SK-N-SH (cell line): ENCODE data around the gene BRICD5.

ENCODE experiments used
- CTCF ChIP-seq: fragments of 200-600 bp; sonication (generic); IDR thresholded peaks from 2 replicates; pipeline ENCODE4 v1.6.1; 2017; ENCODE audit warnings: antibody characterized with exemption, mild to moderate bottlenecking, moderate library complexity
- EZH2phosphoT487 ChIP-seq: fragments of 200-600 bp; sonication (generic); IDR thresholded peaks from 2 replicates; pipeline ENCODE4 v1.6.1; 2017; ENCODE audit warnings: low read depth, mixed run types, mild to moderate bottlenecking, antibody characterized with exemption, moderate library complexity, borderline replicate concordance
- GABPA ChIP-seq: IDR thresholded peaks from 2 replicates; pipeline ENCODE4 v1.4.0; 2012; ENCODE audit warnings: low read depth, mild to moderate bottlenecking
- GATA2 ChIP-seq: sonication (generic); formaldehyde crosslinking; IDR thresholded peaks from 2 replicates; pipeline ENCODE4 v1.5.0; 2020; ENCODE audit warnings: mild to moderate bottlenecking, missing genetic modification reagents
- IRF3 ChIP-seq: fragments of 150-350 bp; IDR thresholded peaks from 2 replicates; pipeline ENCODE4 v1.6.1; 2016; ENCODE audit warnings: mild to moderate bottlenecking, low read depth, low read length
- MAX ChIP-seq: IDR thresholded peaks from 2 replicates; pipeline ENCODE4 v1.4.0; 2012; ENCODE audit warnings: low read depth
- NFIC ChIP-seq: IDR thresholded peaks from 2 replicates; pipeline ENCODE4 v1.4.0; 2012; ENCODE audit warnings: borderline replicate concordance
- POLR2AphosphoS5 ChIP-seq: IDR thresholded peaks from 2 replicates; pipeline ENCODE4 v1.6.1; 2012; ENCODE audit warnings: low read depth, low read length
- RAD21 ChIP-seq: IDR thresholded peaks from 2 replicates; pipeline ENCODE4 v1.6.1; 2012; ENCODE audit warnings: mild to moderate bottlenecking, low read length
- USF2 ChIP-seq: fragments of 150-350 bp; IDR thresholded peaks from 2 replicates; pipeline ENCODE4 v1.6.1; 2017; ENCODE audit warnings: antibody characterized with exemption, low read length, low read depth, borderline replicate concordance
- YY1 ChIP-seq: IDR thresholded peaks from 2 replicates; pipeline ENCODE4 v1.4.0; 2012; ENCODE audit warnings: low read depth, mild to moderate bottlenecking

GRCh38 chr16:2194852-2195321 lies 15.8 kb downstream of the BRICD5 start:
- peak; percentile 52 for TF ChIP-seq CTCF
- no peak for TF ChIP-seq USF2
- peak; percentile 77 for TF ChIP-seq RAD21
- TF ChIP-seq IRF3 = no peak
- TF ChIP-seq MAX = no peak
- no peak for TF ChIP-seq GATA2 (CRISPR knock-in tag)
- no peak for TF ChIP-seq POLR2AphosphoS5
- no peak for TF ChIP-seq EZH2phosphoT487
- no peak for TF ChIP-seq GABPA
- no peak for TF ChIP-seq NFIC
- TF ChIP-seq YY1 = no peak
